Measurements from ENCODE around the gene AQP5.

AQP5 gene

GRCh38 chr12:50005175-50005574, 43.5 kb downstream of the AQP5 start:
- DNase-seq (ENCODE audit: low read depth in 1 of 2, low spot score in 1 of 2) = no peak
- Histone ChIP-seq H3K4me3 (replicated peaks; ENCODE audit: insufficient read depth, low read length) (no peak overlapping the region), H3K27ac (replicated peaks) (no peak overlapping the region), H3K27me3 (ENCODE audit: insufficient read depth, poor library complexity, severe bottlenecking) (no peaks in the 10 kb centered on the region)
- TF ChIP-seq GABPA (IDR thresholded peaks at IDR 0.05; ENCODE audit: low read depth) = no peak
- TF ChIP-seq SPI1 (IDR thresholded peaks at IDR 0.05; ENCODE audit: borderline replicate concordance, low read depth) = no peak
- TF ChIP-seq REST (IDR thresholded peaks at IDR 0.05; ENCODE audit: insufficient replicate concordance, low read depth) = no peak
- TF ChIP-seq POLR2AphosphoS5 (IDR thresholded peaks at IDR 0.05; ENCODE audit: low read depth) = no peak
- no peak for TF ChIP-seq CTCF (IDR thresholded peaks at IDR 0.05; ENCODE audit: insufficient read depth, low read length)

GRCh38 chr12:50006280-50006679, 44.6 kb downstream of the AQP5 start:
- H3K27me3 ChIP-seq (ENCODE audit: insufficient read depth, poor library complexity, severe bottlenecking) = no peaks in the 10 kb centered on the region
- DNase-seq (ENCODE audit: low read depth in 1 of 2, low spot score in 1 of 2) = no peak
- H3K4me3 ChIP-seq (replicated peaks; ENCODE audit: insufficient read depth, low read length) = no peak overlapping the region
- no peak overlapping the region for H3K27ac ChIP-seq (replicated peaks)
- TF ChIP-seq REST (IDR thresholded peaks at IDR 0.05; ENCODE audit: insufficient replicate concordance, low read depth) (no peak), SPI1 (IDR thresholded peaks at IDR 0.05; ENCODE audit: borderline replicate concordance, low read depth) (no peak), CTCF (IDR thresholded peaks at IDR 0.05; ENCODE audit: insufficient read depth, low read length) (no peak), GABPA (IDR thresholded peaks at IDR 0.05; ENCODE audit: low read depth) (no peak), POLR2AphosphoS5 (IDR thresholded peaks at IDR 0.05; ENCODE audit: low read depth) (no peak)

- Histone ChIP-seq H3K4me3 (replicated peaks; ENCODE audit: insufficient read depth, low read length) (no peak overlapping the region), H3K27me3 (ENCODE audit: insufficient read depth, poor library complexity, severe bottlenecking) (no peaks in the 10 kb centered on the region), H3K27ac (replicated peaks) (no peak overlapping the region)
- TF ChIP-seq CTCF (IDR thresholded peaks at IDR 0.05; ENCODE audit: insufficient read depth, low read length) (no peak), REST (IDR thresholded peaks at IDR 0.05; ENCODE audit: insufficient replicate concordance, low read depth) (no peak), POLR2AphosphoS5 (IDR thresholded peaks at IDR 0.05; ENCODE audit: low read depth) (no peak), SPI1 (IDR thresholded peaks at IDR 0.05; ENCODE audit: borderline replicate concordance, low read depth) (no peak), GABPA (IDR thresholded peaks at IDR 0.05; ENCODE audit: low read depth) (no peak)
- DNase-seq (ENCODE audit: low read depth in 1 of 2, low spot score in 1 of 2) = no peak
These were observed 45.2 kb downstream of the AQP5 start for GRCh38 chr12:50006754-50007442.

All from HL-60 (cell line).